ENCODE measurements around the gene CTNNAL1.
A peak's percentile ranks its signal among the peaks of the same experiment; 100 is the strongest.

Gene CTNNAL1

DNA sequence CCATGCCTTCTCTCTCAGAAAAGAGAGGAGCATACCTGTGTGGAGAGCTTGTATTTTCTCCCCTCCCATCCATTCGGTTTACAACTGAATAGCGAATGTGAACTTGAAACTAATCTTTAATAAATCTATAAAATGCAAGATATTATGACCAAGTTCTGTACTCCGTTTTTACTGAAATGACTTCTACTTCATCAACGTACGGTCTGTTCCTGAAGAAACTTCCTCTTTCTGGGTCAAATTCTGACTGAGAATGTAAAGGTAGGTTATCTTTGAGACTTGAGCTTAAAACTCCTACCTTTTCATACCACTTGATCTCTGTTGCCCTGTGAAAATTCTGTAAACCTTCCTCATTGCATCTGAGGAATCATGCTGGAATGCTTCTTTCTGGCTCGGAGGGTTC lies 4.2 kb upstream of the CTNNAL1 start:
- 100% methylated on average over 1 of the region's 6 CpGs for WGBS (ENCODE audit: insufficient coverage)
- H3K27ac ChIP-seq (ENCODE audit: insufficient read depth in 1 of 2, low read depth in 1 of 2, low read length in 2 of 2, poor library complexity in 1 of 2, severe bottlenecking in 2 of 2), result no peak overlapping the region
- CTCF ChIA-PET, result interaction anchor here (0.9 kb wide), 1 partner anchor 58 kb away, joined by 3 read pairs; no protein-coding TSS in a partner anchor
- POLR2A ChIA-PET, result no interaction called here
- no peak overlapping the region for H3K4me3 ChIP-seq (ENCODE audit: control insufficient read depth in 1 of 7, extremely low read depth in 1 of 7, insufficient read depth in 4 of 7, low read depth in 2 of 7, low read length in 6 of 7)
- peak in 1 of 3 donors; percentile 6 for DNase-seq
- H3K36me3 ChIP-seq (ENCODE audit: control insufficient read depth in 4 of 4, insufficient read depth in 4 of 4, low read length in 3 of 4), result peaks cover 2 to 18% (median 13%) of the 10 kb centered on the region in 4 experiments
- no peaks in the 10 kb centered on the region for H3K27me3 ChIP-seq (replicated peaks in 2 of 5; ENCODE audit: control insufficient read depth in 4 of 5, insufficient read depth in 5 of 5, low read length in 4 of 5)
- peaks cover 0 to 7% (median 6%) of the 10 kb centered on the region in 4 experiments for H3K4me1 ChIP-seq (ENCODE audit: control extremely low read depth in 1 of 4, control insufficient read depth in 4 of 4, insufficient read depth in 4 of 4, low read length in 3 of 4)
- H3K9me3 ChIP-seq (ENCODE audit: control extremely low read depth in 1 of 5, control insufficient read depth in 4 of 5, insufficient read depth in 2 of 5, low read depth in 1 of 5, low read length in 4 of 5), result no peaks in the 10 kb centered on the region

- POLR2A ChIA-PET, result no interaction called here
- CTCF ChIA-PET, result no interaction called here
- peaks cover 3 to 12% (median 10%) of the 10 kb centered on the region in 4 experiments for H3K4me1 ChIP-seq (ENCODE audit: control extremely low read depth in 1 of 4, control insufficient read depth in 4 of 4, insufficient read depth in 4 of 4, low read length in 3 of 4)
- no peaks in the 10 kb centered on the region for H3K9me3 ChIP-seq (ENCODE audit: control extremely low read depth in 1 of 5, control insufficient read depth in 4 of 5, insufficient read depth in 2 of 5, low read depth in 1 of 5, low read length in 4 of 5)
- H3K27me3 ChIP-seq (replicated peaks in 2 of 5; ENCODE audit: control insufficient read depth in 4 of 5, insufficient read depth in 5 of 5, low read length in 4 of 5), result no peaks in the 10 kb centered on the region
- H3K36me3 ChIP-seq (ENCODE audit: control insufficient read depth in 4 of 4, insufficient read depth in 4 of 4, low read length in 3 of 4), result peaks cover 2 to 18% (median 13%) of the 10 kb centered on the region in 4 experiments
- no peak overlapping the region for H3K27ac ChIP-seq (ENCODE audit: insufficient read depth in 1 of 2, low read depth in 1 of 2, low read length in 2 of 2, poor library complexity in 1 of 2, severe bottlenecking in 2 of 2)
- no peak overlapping the region for H3K4me3 ChIP-seq (ENCODE audit: control insufficient read depth in 1 of 7, extremely low read depth in 1 of 7, insufficient read depth in 4 of 7, low read depth in 2 of 7, low read length in 6 of 7)
- DNase-seq, result no peak
These were observed 3.8 kb upstream of the CTNNAL1 start for GRCh38 chr9:109017061-109017460.

GRCh38 chr9:109016132-109016531 lies 2.8 kb upstream of the CTNNAL1 start:
- CTCF ChIA-PET, result no interaction called here

DNA sequence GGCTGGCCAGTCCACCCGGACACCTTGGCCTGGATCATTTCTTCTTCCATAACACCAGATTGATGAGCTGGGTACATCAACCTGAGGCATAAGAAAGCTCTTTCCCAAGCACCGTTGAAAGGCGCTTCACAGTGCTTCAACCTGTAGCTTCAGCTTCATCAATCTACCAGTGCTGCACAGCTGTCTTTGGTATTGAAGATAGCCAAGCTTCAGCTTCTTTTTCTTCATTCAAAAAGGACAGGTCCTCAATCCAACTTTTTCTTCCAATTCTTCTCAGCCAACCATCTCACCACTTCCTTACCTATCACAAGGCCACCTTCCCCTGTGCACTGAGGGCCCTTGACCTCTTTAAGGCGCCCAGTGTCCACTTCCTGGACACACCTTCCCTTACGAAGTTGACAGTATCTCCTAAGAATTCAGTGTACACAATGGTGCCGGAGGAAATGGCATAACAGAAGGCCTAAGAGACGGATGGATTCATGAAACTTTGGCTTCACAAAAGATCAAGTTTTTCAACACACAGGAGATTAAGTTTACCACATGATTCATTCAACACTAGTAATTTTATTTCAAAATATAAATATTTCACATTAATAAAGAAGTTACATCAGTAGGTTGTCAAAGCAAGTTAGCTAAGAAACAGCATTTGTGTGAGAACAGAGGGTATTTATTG lies 1.4 kb upstream of the CTNNAL1 start:
- WGBS (ENCODE audit: insufficient coverage), result 98% methylated on average over 7 of the region's 7 CpGs

More at GRCh38 chr9:109016132-109016531, 2.8 kb upstream of the CTNNAL1 start:
- Histone ChIP-seq H3K9me3 (ENCODE audit: control extremely low read depth in 1 of 5, control insufficient read depth in 4 of 5, insufficient read depth in 2 of 5, low read depth in 1 of 5, low read length in 4 of 5) (no peaks in the 10 kb centered on the region), H3K27ac (ENCODE audit: insufficient read depth in 1 of 2, low read depth in 1 of 2, low read length in 2 of 2, poor library complexity in 1 of 2, severe bottlenecking in 2 of 2) (no peak overlapping the region), H3K4me3 (ENCODE audit: control insufficient read depth in 1 of 7, extremely low read depth in 1 of 7, insufficient read depth in 4 of 7, low read depth in 2 of 7, low read length in 6 of 7) (no peak overlapping the region), H3K4me1 (ENCODE audit: control extremely low read depth in 1 of 4, control insufficient read depth in 4 of 4, insufficient read depth in 4 of 4, low read length in 3 of 4) (peaks cover 9 to 19% (median 14%) of the 10 kb centered on the region in 4 experiments), H3K27me3 (replicated peaks in 2 of 5; ENCODE audit: control insufficient read depth in 4 of 5, insufficient read depth in 5 of 5, low read length in 4 of 5) (peaks cover 0 to 6% (median 0%) of the 10 kb centered on the region in 5 experiments), H3K36me3 (ENCODE audit: control insufficient read depth in 4 of 4, insufficient read depth in 4 of 4, low read length in 3 of 4) (peaks cover 2 to 17% (median 13%) of the 10 kb centered on the region in 4 experiments)
- WGBS (ENCODE audit: insufficient coverage), result no CpG with 5 or more reads among the region's 1 CpG
- POLR2A ChIA-PET, result no interaction called here
- DNase-seq, result no peak

DNA sequence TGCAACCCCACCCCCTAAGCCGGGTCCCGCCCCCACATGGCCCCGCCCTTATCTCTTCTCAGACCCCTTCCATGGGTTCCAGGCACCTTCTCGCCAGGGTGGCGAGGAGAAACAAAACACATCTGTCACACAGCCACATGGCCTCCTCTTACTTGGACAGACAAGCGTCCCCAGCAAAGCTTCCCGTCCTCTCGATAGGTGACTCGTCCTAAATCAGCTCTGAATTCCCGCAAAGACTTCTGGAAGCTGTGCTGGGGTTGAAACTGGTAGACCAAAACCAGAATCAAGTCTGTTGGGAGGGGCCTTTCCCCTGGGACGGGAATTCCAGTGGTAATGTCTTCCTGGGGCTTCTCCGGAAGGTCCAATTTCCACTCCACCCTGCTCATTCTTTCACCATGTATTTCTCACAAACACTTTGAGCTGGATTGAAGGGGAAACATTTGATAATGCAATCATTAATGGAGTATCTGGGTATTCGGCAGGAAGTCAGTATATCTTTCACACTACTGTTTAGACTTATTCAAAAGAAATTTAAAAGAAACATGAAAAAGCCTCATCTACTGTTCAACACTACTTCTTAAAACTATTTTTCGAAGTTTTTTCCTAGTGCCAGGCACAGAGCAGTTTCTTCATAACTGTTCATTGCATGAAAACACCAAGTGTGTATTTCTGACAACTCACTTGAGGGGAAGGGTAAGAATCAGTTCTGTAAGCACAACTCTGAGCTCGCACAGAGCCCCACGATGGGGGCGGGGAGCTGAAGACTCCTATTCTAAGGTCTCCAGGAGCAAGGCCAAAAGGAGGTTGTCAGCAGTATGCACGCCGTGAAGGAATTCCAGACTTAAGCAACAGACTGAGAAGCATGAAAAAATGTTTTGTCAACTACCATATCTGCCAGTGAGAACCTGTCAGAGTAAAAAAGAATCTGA lies 644 bp upstream of the CTNNAL1 start:
- H3K9me3 ChIP-seq (ENCODE audit: control extremely low read depth in 1 of 5, control insufficient read depth in 4 of 5, insufficient read depth in 2 of 5, low read depth in 1 of 5, low read length in 4 of 5), result no peaks in the 10 kb centered on the region
- WGBS (ENCODE audit: insufficient coverage), result 56% methylated on average over 11 of the region's 19 CpGs
- ChIA-PET CTCF (no interaction called here), POLR2A (no interaction called here)
- peaks cover 9 to 24% (median 14%) of the 10 kb centered on the region in 4 experiments for H3K4me1 ChIP-seq (ENCODE audit: control extremely low read depth in 1 of 4, control insufficient read depth in 4 of 4, insufficient read depth in 4 of 4, low read length in 3 of 4)
- peak overlapping the region; percentile 4 to 83 (median 52) for H3K4me3 ChIP-seq (ENCODE audit: control insufficient read depth in 1 of 7, extremely low read depth in 1 of 7, insufficient read depth in 4 of 7, low read depth in 2 of 7, low read length in 6 of 7)
- H3K27ac ChIP-seq (ENCODE audit: insufficient read depth in 1 of 2, low read depth in 1 of 2, low read length in 2 of 2, poor library complexity in 1 of 2, severe bottlenecking in 2 of 2), result no peak overlapping the region
- no peak for DNase-seq
- peaks cover 0 to 9% (median 0%) of the 10 kb centered on the region in 5 experiments for H3K27me3 ChIP-seq (replicated peaks in 2 of 5; ENCODE audit: control insufficient read depth in 4 of 5, insufficient read depth in 5 of 5, low read length in 4 of 5)
- H3K36me3 ChIP-seq (ENCODE audit: control insufficient read depth in 4 of 4, insufficient read depth in 4 of 4, low read length in 3 of 4), result peaks cover 0 to 4% (median 3%) of the 10 kb centered on the region in 4 experiments

More for the DNA sequence above, 1.4 kb upstream of the CTNNAL1 start:
- POLR2A ChIA-PET, result no interaction called here
- peaks cover 9 to 24% (median 14%) of the 10 kb centered on the region in 4 experiments for H3K4me1 ChIP-seq (ENCODE audit: control extremely low read depth in 1 of 4, control insufficient read depth in 4 of 4, insufficient read depth in 4 of 4, low read length in 3 of 4)
- no peaks in the 10 kb centered on the region for H3K9me3 ChIP-seq (ENCODE audit: control extremely low read depth in 1 of 5, control insufficient read depth in 4 of 5, insufficient read depth in 2 of 5, low read depth in 1 of 5, low read length in 4 of 5)
- H3K36me3 ChIP-seq (ENCODE audit: control insufficient read depth in 4 of 4, insufficient read depth in 4 of 4, low read length in 3 of 4), result peaks cover 2 to 11% (median 7%) of the 10 kb centered on the region in 4 experiments
- H3K4me3 ChIP-seq (ENCODE audit: control insufficient read depth in 1 of 7, extremely low read depth in 1 of 7, insufficient read depth in 4 of 7, low read depth in 2 of 7, low read length in 6 of 7), result no peak overlapping the region
- peaks cover 0 to 7% (median 0%) of the 10 kb centered on the region in 5 experiments for H3K27me3 ChIP-seq (replicated peaks in 2 of 5; ENCODE audit: control insufficient read depth in 4 of 5, insufficient read depth in 5 of 5, low read length in 4 of 5)
- no peak overlapping the region for H3K27ac ChIP-seq (ENCODE audit: insufficient read depth in 1 of 2, low read depth in 1 of 2, low read length in 2 of 2, poor library complexity in 1 of 2, severe bottlenecking in 2 of 2)
- CTCF ChIA-PET, result interaction anchor here (1.2 kb wide), 1 partner anchor 17 kb away, joined by 3 read pairs; no protein-coding TSS in a partner anchor
- DNase-seq, result no peak

- peak; percentile 65 to 86 (median 80) for DNase-seq
- Histone ChIP-seq H3K4me1 (ENCODE audit: control extremely low read depth in 1 of 4, control insufficient read depth in 4 of 4, insufficient read depth in 4 of 4, low read length in 3 of 4) (peaks cover 9 to 24% (median 14%) of the 10 kb centered on the region in 4 experiments), H3K4me3 (ENCODE audit: control insufficient read depth in 1 of 7, extremely low read depth in 1 of 7, insufficient read depth in 4 of 7, low read depth in 2 of 7, low read length in 6 of 7) (peak overlapping the region; percentile 69 to 86 (median 83)), H3K9me3 (ENCODE audit: control extremely low read depth in 1 of 5, control insufficient read depth in 4 of 5, insufficient read depth in 2 of 5, low read depth in 1 of 5, low read length in 4 of 5) (no peaks in the 10 kb centered on the region), H3K27me3 (replicated peaks in 2 of 5; ENCODE audit: control insufficient read depth in 4 of 5, insufficient read depth in 5 of 5, low read length in 4 of 5) (peaks cover 0 to 9% (median 0%) of the 10 kb centered on the region in 5 experiments), H3K27ac (ENCODE audit: insufficient read depth in 1 of 2, low read depth in 1 of 2, low read length in 2 of 2, poor library complexity in 1 of 2, severe bottlenecking in 2 of 2) (peak overlapping the region in 1 of 2 experiments; percentile 63), H3K36me3 (ENCODE audit: control insufficient read depth in 4 of 4, insufficient read depth in 4 of 4, low read length in 3 of 4) (no peaks in the 10 kb centered on the region)
- WGBS (ENCODE audit: insufficient coverage), result 10% methylated on average over 24 of the region's 29 CpGs
- CTCF ChIA-PET, result no interaction called here
- POLR2A ChIA-PET, result no interaction called here
These were observed 1.1 kb downstream of the CTNNAL1 start for GRCh38 chr9:109012009-109012875.
